HCT116 (cell line): ENCODE measurements around the gene ARMH4.

Experiments used
- CTCF ChIP-seq, 3 experiments: fragments of 200-600 bp in 1 of 3; sonication (generic) in 1 of 3; IDR thresholded peaks in 2 of 3; conservative IDR thresholded peaks in 1 of 3; 2 replicates each; pipeline ENCODE4 v1.5.1; 2012 to 2017; ENCODE audit warnings: low read depth in 2 of 3, low read length in 2 of 3, antibody characterized with exemption in 1 of 3, borderline replicate concordance in 1 of 3, control low read depth in 1 of 3, mild to moderate bottlenecking in 1 of 3, mixed read lengths in 1 of 3, mixed run types in 1 of 3, moderate library complexity in 1 of 3; ENCODE audit not compliant: insufficient read depth in 1 of 3
- FOSL1 ChIP-seq: IDR thresholded peaks from 2 replicates; pipeline ENCODE4 v1.6.1; 2012; ENCODE audit warnings: low read depth
- POLR2A ChIP-seq: IDR thresholded peaks from 2 replicates; pipeline ENCODE4 v1.7.0; 2011; ENCODE audit warnings: borderline replicate concordance; ENCODE audit not compliant: insufficient read depth, insufficient read length; ENCODE audit errors: extremely low read depth
- YY1 ChIP-seq: IDR thresholded peaks from 2 replicates; pipeline ENCODE4 v1.6.1; 2011; ENCODE audit warnings: low read length, low read depth, moderate library complexity, mild to moderate bottlenecking; ENCODE audit not compliant: insufficient replicate concordance; ENCODE audit errors: extremely low read depth

GRCh38 chr14:57962325-57963035, 189.5 kb downstream of the ARMH4 start:
- no peak for TF ChIP-seq POLR2A
- TF ChIP-seq CTCF (IDR thresholded peaks at IDR 0.05 in 2 of 3, conservative IDR thresholded peaks at IDR 0.05 in 1 of 3; ENCODE audit: borderline replicate concordance in 1 of 3, insufficient read depth in 1 of 3, low read depth in 2 of 3, low read length in 2 of 3), result no peak
- no peak for TF ChIP-seq FOSL1
- no peak for TF ChIP-seq YY1
